DMS 273 (cell line): ENCODE data around the gene ABCC1.
A peak's percentile ranks its signal among the peaks of the same experiment; 100 is the strongest.

ENCODE experiments used
- DNase-seq: peaks from one replicate; lab custom pipeline; 2025; ENCODE audit not compliant: unreplicated experiment; lab: John Stamatoyannopoulos, UW

ABCC1 gene

DNA sequence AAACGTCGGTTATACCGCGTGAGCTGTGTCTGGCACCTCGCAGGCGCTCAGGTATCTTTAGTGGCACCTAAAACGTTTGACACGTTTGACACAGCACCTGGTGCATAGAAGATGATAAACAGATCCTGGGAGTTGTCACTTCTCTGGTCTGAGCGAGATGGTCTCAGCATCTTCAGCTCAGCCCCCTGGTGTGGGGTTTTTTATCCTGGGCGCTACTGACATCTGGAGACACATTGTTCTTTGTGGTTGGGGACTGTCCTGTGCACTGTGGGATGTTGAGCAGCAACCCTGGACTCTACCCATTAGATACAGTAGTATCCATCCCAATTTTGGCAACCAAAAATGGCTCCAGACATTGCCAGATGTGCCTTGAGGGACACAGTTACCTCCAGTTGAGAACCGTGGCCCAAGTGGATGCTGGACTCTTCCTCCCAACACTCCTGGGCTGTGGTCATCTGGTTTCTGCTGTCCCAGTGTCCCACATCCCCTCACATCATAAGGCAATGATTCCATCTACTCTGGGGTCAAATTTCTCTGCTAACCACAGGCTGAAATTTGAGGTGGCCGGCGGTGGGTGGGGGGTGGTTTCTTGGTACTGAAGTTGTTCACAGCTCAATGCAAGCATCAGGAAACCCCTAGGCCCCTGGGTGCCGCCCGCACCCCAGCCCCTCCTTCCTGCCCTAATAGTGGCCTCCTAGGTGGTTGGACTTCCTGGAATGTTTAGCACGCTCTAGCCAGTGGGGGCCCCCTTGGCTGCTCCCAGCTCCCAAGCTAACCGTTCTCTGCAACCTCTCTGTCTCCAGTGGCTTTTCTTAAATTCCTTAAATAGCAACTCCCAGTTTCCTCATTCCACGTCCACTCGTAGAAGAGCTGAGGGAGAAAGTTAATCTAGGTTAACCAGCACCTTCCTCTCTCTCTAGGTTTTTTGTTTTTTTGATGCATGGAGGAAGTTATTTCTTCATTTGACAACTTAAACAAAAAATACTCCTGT, 124.8 kb downstream of the ABCC1 start:
- DNase-seq = no peak

DNA sequence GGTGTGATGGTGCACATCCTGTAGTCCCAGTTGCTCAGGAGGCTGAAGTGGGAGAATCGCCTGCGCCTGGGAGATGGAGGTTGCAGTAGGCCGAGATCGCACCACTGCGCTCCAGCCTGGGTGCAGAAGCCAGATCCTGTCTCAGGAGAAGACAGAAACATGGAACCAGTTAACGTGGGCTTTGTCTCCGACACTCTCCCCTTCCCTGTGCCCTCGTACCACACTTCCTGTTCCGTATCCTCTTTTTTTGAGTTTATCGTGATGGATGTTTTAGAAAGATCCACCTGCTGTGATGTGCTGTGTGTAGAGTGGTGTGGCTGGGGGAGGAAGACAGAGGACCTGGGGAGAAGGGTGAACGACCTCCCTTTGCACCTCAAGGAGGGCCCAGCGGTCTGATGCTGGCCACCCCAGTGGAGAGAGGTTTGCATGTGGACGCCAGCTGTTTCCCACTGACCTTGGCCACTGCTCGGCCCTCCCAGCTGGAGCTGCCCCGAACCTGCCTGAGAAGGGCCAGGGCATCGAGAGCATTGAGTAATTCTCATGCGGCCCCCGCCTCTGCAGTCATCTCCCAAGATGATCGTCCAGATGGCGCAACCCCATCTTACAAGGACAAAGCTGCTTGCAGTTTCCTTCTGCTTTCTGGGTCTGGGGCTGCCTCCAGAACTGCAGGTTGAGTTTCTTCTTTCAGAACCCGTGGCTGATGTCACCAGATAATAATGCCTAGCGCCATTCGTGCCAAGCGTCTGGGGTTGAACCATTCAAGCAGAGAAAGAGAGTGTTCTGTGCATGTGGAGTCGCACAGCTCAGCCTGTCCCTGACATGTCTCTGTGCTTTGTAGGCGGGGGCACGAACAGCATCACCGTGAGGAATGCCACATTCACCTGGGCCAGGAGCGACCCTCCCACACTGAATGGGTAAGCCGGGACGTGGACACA, 126.3 kb downstream of the ABCC1 start:
- no peak for DNase-seq

- DNase-seq = no peak
Measured at GRCh38 chr16:16076423-16076813, 127.0 kb downstream of the ABCC1 start.

DNA sequence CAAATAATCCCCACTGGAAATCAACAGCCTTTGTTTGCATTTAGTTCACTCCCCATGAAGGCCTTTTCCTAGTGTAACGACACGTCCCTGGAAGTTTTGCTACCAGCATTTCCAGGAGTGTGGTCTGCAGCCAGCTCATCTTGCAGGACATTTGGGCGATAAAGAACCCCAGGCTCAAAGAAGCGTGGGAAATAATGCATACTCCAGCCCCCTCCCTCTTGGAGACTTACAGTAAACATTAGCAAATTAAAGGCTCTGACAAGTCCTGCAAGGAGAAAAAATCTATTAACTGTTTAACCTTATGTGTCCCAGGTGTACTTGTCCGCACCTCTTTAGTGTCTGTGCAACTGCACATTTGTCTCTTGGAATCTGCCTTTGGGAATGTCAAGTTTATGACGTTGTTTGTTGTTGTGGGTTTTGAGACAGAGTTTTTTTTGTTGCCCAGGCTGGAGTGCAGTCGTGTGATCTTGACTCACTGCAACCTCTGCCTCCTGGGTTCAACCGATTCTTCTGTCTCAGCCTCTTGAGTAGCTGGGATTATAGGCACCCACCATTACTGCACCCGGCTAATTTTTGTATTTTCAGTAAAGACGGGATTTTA, 131.1 kb downstream of the ABCC1 start:
- DNase-seq = no peak

GRCh38 chr16:16081141-16081540, 131.7 kb downstream of the ABCC1 start:
- no peak for DNase-seq

DNA sequence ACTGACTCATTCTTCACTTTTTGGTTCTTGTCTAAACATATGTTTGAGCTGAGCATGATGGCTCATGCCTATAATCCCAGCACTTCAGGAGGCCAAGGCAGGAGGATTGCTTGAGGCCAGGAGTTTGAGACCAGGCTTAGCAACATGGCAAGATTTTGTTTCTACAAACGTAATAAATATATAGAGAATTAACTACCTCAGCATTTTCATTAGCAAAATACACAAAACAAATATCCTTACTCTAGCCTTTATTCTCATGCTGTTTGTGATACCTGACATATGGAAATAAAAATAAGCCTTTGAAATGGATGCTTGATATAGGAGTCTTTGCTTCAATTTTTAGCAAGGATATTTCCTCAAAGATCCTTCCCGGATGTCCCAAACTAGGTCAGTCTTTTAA, 132.8 kb downstream of the ABCC1 start:
- DNase-seq = no peak

DNA sequence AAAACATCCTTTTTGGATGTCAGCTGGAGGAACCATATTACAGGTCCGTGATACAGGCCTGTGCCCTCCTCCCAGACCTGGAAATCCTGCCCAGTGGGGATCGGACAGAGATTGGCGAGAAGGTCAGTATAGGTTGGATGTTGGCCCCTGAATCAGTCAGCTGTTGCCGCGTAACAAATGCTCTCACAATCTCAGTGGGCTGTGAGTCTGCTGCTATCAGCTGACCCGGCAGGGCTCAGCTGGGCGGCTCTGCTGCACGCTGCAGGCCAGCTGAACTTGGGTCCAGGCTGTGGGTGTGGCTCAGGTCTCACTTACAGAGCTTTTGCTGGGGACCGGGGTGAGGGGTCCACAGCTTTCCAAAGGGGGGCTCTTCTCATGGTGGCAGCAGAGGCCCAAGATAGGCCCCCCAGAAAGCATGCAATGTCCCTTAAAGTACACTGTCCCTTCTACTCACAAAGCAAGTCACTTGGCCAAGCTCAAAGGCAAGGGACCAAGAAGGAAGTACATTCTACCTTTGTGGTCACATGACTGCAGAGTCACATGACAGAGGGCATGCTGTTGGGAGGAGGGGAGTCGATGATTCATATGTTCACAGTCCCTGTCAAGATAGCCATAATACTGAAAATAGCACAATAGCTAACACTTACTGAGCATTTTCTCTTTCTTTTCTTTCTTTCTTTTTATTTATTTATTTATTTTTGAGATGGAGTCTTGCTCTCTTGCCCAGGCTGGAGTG, 134.2 kb downstream of the ABCC1 start:
- DNase-seq = peak; percentile 21

DNA sequence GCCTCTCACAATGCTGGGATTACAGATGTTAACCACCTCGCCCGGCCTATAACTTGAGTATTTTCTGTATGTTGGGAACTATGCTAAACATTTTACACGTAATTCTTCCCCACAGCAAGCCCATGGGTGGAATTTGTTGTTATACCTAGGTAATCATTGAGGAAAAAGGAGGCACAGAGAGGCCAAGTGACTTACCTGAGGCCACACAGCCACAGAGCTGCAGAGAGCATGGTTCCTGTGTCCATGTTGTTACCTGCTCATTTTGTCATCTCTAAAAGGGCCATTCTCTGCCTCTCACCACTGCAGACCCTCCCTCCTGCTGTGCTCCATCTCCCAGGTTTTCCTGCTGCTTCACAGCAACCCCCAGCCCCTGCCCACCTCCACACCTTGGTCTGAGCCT, 135.5 kb downstream of the ABCC1 start:
- no peak for DNase-seq

GRCh38 chr16:16086653-16087446, 137.4 kb downstream of the ABCC1 start:
- DNase-seq = no peak

- DNase-seq = no peak
Measured at GRCh38 chr16:16090238-16090637, 140.8 kb downstream of the ABCC1 start.

- peak; percentile 69 for DNase-seq
Measured at GRCh38 chr16:16092925-16093627, 143.7 kb downstream of the ABCC1 start.

GRCh38 chr16:16093628-16094332, 144.4 kb downstream of the ABCC1 start:
- no peak for DNase-seq

- DNase-seq = peak; percentile 65
Measured at GRCh38 chr16:16095646-16096045, 146.2 kb downstream of the ABCC1 start.

DNA sequence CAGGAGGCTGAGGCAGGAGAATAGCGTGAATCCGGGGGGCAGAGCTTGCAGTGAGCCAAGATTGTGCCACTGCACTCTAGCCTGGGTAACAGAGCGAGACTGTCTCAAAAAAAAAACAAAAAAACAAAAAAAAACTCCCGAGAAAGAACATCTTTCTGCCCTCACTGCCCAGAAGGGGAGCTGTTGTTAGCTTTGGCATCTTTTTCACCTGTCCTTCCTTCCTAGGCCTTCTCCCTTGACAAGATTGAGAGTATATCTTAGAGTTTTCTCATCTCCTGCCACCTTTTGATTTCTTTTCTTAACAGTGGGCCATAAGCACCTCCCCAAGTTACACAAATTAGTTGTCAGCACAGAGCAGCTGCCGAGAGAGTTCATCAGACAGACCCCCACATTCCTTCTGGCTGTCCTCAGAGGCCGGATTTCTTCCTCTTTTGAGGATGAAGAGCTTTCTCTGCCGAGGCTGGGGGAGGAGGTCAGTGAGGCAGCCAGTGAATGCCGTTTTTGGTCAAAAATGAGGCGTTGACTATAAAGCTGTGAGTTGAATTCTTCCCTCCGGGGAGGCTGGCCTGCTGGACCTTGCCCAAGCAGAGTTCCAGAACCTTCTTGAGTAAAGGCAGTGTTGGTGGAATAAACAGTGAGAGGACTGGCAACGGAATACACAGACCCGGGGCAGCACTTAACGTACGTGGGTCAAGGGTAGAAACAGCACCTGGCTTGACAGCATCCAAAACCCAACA, 146.9 kb downstream of the ABCC1 start:
- peak; percentile 37 for DNase-seq

DNA sequence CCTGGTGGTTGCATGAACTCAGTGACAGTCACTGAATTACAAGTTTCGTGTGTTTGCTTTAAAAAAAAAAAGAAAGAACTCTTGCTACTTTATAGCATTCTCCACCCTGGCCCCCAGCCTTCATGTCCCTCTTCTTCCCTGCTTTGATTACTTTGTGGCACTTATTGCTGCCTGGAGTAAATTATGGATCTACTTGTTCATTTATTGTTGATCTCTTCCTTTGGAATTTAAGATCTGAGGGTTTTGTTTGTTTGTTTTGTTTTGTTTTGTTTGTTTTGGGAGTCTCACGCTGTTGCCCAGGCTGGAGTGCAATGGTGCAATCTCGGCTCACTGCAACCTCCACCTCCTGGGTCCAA, 147.4 kb downstream of the ABCC1 start:
- no peak for DNase-seq

DNA sequence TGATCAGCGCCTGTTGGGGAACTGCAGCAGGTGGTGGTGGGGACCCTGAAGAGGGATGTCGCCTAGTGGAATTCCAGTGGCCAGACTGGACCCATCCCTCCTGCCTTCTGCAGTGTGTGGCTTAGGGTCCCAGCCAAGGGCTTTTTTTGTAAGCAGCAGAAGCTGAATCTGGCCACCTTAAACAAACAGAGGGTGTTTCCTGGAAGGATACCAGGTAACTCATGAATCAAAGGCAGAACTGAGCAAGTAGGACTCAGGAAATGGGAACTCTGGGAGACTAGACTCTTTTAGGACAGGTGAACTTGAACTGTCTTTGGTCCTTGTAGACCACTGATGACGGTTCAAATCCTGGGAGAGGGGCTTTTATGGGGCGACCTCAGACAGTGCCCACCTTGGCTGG, 149.9 kb downstream of the ABCC1 start:
- DNase-seq = no peak

DNA sequence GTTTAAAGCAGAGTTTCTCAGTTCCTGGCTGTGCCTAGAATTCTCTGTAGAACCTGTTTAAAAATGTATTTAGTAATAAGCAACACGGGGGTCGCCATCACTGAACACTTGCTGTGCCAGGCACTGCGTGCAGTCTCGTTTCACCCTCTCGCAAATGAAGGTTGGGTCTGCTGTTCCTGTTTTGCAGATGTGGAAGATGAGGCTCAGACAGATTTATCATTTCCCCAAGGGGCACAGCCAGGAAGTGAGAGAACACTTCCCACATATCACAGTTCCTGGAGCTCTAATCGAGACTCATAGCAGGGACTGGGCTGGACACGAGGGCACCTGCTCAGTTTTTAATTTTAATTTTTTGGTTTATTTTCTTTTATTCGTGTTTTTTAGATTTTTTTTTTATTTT, 151.2 kb downstream of the ABCC1 start:
- DNase-seq = no peak

DNA sequence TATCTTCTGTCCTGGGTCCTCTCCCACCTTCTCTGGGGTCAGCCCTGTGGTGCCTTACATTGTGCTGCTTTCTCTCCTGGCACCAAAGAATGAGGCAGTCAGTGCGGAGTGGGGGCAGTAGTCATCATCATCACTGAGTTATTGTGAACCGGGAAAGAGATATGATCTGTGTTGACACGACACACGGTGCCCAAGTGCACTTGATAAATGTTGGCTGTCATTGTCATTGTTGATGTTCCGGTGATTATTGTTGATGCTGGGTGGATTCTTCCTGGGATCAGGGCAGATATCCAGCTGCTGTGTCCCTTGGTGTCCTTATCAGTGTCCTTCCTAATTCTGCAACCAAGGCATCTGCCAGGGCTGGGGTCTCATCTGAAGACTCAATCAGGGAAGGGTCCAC, 152.2 kb downstream of the ABCC1 start:
- no peak for DNase-seq
